ENCODE data around the gene UHMK1.
"Not testable (repeated sequence)": the region's sequence is repeated elsewhere in the genome, so short reads cannot be mapped to it uniquely, and the experiment has no call there.

DNA sequence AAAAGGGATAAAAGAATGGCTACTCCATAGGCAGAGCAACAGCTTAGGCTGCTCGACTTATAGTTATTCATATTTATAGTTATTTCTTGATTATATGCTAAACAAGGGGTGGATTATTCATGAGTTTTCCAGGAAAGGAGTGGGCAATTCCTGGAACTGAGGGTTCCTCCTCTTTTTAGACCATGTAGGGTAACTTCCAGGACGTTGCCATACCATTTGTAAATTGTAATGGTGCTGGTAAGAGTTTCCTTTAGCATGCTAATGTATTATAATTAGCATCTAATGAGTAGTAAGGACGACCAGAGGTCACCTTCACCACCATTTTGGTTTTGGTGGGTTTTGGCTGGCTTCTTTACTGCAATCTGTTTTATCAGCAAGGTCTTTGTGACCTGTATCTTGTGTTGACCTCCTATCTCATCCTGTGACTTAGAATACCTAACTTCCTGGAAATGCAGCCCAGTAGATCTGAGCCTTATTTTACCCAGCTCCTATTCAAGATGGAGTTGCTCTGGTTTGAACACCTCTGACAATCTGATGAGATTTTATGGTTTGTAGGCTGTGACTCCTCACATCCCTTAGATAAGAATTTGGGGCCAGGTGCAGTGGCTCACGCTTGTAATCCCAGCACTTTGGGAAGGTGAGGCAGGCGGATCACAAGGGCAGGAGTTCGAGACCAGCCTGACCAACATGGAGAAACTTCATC, 1.9 kb upstream of the UHMK1 start:
- TF ChIP-seq, protein P1, sequence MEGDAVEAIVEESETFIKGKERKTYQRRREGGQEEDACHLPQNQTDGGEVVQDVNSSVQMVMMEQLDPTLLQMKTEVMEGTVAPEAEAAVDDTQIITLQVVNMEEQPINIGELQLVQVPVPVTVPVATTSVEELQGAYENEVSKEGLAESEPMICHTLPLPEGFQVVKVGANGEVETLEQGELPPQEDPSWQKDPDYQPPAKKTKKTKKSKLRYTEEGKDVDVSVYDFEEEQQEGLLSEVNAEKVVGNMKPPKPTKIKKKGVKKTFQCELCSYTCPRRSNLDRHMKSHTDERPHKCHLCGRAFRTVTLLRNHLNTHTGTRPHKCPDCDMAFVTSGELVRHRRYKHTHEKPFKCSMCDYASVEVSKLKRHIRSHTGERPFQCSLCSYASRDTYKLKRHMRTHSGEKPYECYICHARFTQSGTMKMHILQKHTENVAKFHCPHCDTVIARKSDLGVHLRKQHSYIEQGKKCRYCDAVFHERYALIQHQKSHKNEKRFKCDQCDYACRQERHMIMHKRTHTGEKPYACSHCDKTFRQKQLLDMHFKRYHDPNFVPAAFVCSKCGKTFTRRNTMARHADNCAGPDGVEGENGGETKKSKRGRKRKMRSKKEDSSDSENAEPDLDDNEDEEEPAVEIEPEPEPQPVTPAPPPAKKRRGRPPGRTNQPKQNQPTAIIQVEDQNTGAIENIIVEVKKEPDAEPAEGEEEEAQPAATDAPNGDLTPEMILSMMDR (IDR thresholded peaks at IDR 0.05; ENCODE audit: low read depth, low read length, poor library complexity, severe bottlenecking), result not testable (repeated sequence)
- TF ChIP-seq EZH2phosphoT487 (IDR thresholded peaks at IDR 0.05; ENCODE audit: borderline replicate concordance, low read length), result not testable (repeated sequence)

Measured in DOHH2 (cell line).